HG02981 (cell line): ENCODE data around the gene FAM168B.
"Not testable (repeated sequence)": the region's sequence is repeated elsewhere in the genome, so short reads cannot be mapped to it uniquely, and the experiment has no call there.

Experiments
- ATAC-seq: cut with Tn5 transposase; IDR thresholded peaks from one replicate; pipeline ENCODE4 v1.9.1; 2021; ENCODE audit warnings: mild to moderate bottlenecking, moderate library complexity; ENCODE audit not compliant: unreplicated experiment

Gene FAM168B

GRCh38 chr2:131103165-131103564, 9.9 kb upstream of the FAM168B start:
- no peak for ATAC-seq

GRCh38 chr2:131094463-131095281, 1.4 kb upstream of the FAM168B start:
- no peak for ATAC-seq

GRCh38 chr2:131093696-131094462, 619 bp upstream of the FAM168B start:
- ATAC-seq, result peak; percentile 65

GRCh38 chr2:131092458-131093005, 728 bp downstream of the FAM168B start:
- ATAC-seq, result no peak

GRCh38 chr2:131085646-131086045, 7.6 kb downstream of the FAM168B start:
- no peak for ATAC-seq

- no peak for ATAC-seq
These were observed 12.1 kb downstream of the FAM168B start for GRCh38 chr2:131081190-131081589.

GRCh38 chr2:131079931-131080330, 13.3 kb downstream of the FAM168B start:
- not testable (repeated sequence) for ATAC-seq

GRCh38 chr2:131077966-131078365, 15.3 kb downstream of the FAM168B start:
- ATAC-seq, result no peak

GRCh38 chr2:131077182-131077846, 15.9 kb downstream of the FAM168B start:
- no peak for ATAC-seq

GRCh38 chr2:131076707-131077106, 16.6 kb downstream of the FAM168B start:
- no peak for ATAC-seq

GRCh38 chr2:131075578-131075977, 17.7 kb downstream of the FAM168B start:
- ATAC-seq, result not testable (repeated sequence)

- ATAC-seq, result not testable (repeated sequence)
These were observed 25.1 kb downstream of the FAM168B start for GRCh38 chr2:131068172-131068571.

GRCh38 chr2:131067465-131068125, 25.7 kb downstream of the FAM168B start:
- no peak for ATAC-seq

- no peak for ATAC-seq
These were observed 28.4 kb downstream of the FAM168B start for GRCh38 chr2:131064589-131065512.

- ATAC-seq, result no peak
These were observed 29.6 kb downstream of the FAM168B start for GRCh38 chr2:131063501-131064283.

- no peak for ATAC-seq
These were observed 34.3 kb downstream of the FAM168B start for GRCh38 chr2:131058920-131059319.

GRCh38 chr2:131058214-131058843, 34.9 kb downstream of the FAM168B start:
- no peak for ATAC-seq

- ATAC-seq, result no peak
These were observed 36.4 kb downstream of the FAM168B start for GRCh38 chr2:131056932-131057287.
